Fibroblast of villous mesenchyme (primary cell): ENCODE measurements around the gene IQCE. TPM values are rescaled to one million over a fixed set of nuclear protein-coding genes. Genes with fewer than 3 reads are reported as not detected.

Source experiments
- DNase-seq: peaks from one replicate; pipeline ENCODE4 v3.0.0-alpha.2; 2010; ENCODE audit warnings: low read depth
- H3K4me3 ChIP-seq: 2 replicates; pipeline ENCODE4 v1.5.1; 2011; ENCODE audit warnings: low read depth, mild to moderate bottlenecking, low read length
- CTCF ChIP-seq: IDR thresholded peaks from 2 replicates; pipeline ENCODE4 v1.5.1; 2012; ENCODE audit warnings: low read depth, mild to moderate bottlenecking, low read length; ENCODE audit not compliant: insufficient read depth
- total RNA-seq: library from RNA; depleted of rRNA; stranded (reverse); fragments of >200 nt; gene quantifications from 2 replicates; pipeline ENCODE4 v1.2.3, GENCODE V29; 2012

IQCE gene
- total RNA-seq, 1 donor, result 13.4 TPM

GRCh38 chr7:2577914-2578680 lies 19.3 kb downstream of the IQCE start:
- H3K4me3 ChIP-seq, result no peak overlapping the region
- DNase-seq, result no peak
- no peak for TF ChIP-seq CTCF

DNA sequence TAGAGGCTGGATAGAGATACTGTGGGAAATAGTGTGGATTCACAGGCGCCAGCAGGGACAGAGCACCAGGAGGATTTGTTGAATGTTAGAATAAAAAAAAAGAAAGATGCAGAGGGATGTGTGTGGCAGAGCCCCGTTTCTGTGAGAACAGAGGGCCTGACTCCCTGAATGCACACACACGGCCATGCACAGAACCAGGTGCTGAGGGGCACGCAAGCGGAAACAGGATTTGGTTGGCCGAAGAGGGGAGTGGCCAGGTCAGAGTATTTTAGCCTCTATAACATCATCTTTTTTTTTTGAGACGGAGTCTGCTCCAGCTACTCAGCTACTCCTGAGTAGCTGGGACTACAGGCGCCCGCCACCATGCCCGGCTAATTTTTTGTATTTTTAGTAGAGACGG lies 21.9 kb downstream of the IQCE start:
- TF ChIP-seq CTCF, result no peak
- no peak for DNase-seq
- H3K4me3 ChIP-seq, result no peak overlapping the region

- no peak for TF ChIP-seq CTCF
- no peak for DNase-seq
- H3K4me3 ChIP-seq, result no peak overlapping the region
Observed at GRCh38 chr7:2582006-2582735, 23.4 kb downstream of the IQCE start.

- no peak overlapping the region for H3K4me3 ChIP-seq
- no peak for TF ChIP-seq CTCF
- DNase-seq, result no peak
Observed at GRCh38 chr7:2583798-2584580, 25.2 kb downstream of the IQCE start.

DNA sequence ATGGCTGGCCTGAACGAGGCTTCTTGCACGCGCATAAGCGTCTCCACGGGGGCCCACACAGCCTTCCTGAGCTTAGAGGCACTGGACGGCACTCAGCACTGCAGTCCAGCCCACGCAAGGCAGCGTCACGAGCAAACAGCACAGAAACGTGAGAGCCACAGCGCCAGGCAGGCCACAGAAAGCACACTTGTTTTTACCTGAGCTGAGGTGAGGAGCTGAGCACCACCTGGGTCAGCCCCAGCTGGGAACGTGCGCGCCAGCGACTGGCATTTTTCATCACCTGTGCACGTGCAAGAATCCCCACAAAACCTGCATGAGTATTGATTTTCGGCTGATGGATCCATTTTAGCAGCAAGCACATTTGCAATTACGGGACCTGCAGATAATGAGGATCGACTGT lies 26.7 kb downstream of the IQCE start:
- no peak for TF ChIP-seq CTCF
- DNase-seq, result no peak
- H3K4me3 ChIP-seq, result no peak overlapping the region

DNA sequence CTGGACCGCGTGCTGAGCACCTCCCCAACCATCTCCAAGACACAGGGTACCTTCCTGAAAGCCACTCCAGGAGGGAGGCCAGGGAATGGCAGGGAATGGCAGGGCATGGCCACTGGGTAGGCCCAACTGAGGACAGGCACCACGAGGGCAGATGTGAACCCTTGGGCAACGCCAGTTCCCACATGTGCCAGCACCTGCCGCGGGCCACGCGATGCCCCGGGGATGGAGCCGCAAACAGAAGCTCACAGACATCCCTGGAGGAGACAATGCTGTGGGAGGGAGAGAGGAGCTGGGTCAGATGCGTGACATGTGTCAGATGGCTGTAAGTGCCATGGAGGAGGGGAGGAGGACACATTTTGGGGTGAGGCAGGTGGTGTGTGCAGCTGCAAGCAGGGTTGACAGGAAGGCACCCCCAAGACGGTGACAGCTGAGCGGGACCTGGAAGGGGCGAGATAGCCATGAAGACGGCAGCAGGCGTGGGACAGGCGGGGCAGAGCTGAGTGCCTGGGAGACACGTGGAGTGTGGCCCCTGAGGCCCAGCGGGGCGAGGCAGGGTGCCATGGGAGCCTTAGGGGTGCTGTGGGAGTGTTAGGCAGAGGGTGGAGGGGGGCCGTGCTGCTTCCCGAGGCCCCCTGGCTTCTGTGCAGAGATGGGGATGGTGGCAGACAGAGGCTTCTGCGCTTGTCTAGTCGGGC lies 27.7 kb downstream of the IQCE start:
- no peak overlapping the region for H3K4me3 ChIP-seq
- no peak for TF ChIP-seq CTCF
- DNase-seq, result no peak
